HepG2 (cell line): ENCODE measurements around the gene RGS11.

Experiments used
- POLR2AphosphoS5 ChIP-seq: IDR thresholded peaks from 2 replicates; pipeline ENCODE4 v1.6.1; 2012; ENCODE audit warnings: low read depth, low read length
- REPIN1 ChIP-seq: sonication (generic); formaldehyde crosslinking; IDR thresholded peaks from 2 replicates; pipeline ENCODE4 v1.8.0; 2022; ENCODE audit warnings: missing genetic modification reagents, low read depth, mild to moderate bottlenecking, borderline replicate concordance
- TF ChIP-seq, protein P1 (sequence below): sonication (generic); formaldehyde crosslinking; IDR thresholded peaks from 2 replicates; pipeline ENCODE4 v1.5.0; 2020; ENCODE audit warnings: mild to moderate bottlenecking, missing genetic modification reagents, moderate library complexity

DNA sequence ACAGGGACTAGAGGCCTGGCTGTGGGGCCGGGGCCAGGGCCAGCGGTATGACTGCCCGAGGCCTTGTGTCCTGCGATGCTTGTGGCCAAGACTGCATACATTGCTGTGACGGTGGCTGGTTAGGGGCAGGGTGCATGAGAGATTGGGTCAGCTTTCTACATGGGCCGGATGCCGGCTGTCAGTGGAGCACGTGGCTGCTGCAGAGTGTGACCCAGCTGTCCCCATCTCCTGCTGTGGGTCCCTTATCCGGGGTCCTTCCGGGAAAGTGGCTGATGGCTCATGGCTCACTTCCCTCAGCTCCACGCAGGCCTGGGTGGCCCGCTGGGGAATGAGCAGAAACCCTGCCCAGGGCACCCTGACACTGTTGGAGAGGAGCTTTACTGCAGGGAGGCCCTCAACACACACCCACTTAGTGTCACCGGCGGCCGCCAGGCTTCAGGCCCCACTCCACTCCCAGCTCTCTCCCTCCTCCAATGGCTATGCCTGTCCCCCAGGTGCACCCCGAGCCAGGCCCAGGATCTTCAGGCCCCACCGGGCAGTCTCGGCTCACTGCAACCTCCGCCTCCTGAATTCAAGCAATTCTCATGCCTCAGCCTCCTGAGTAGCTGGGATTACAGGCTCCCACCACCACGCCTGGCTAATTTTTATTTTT is 808 bp upstream of the RGS11 start:
- no peak for TF ChIP-seq POLR2AphosphoS5
- TF ChIP-seq, protein P1, sequence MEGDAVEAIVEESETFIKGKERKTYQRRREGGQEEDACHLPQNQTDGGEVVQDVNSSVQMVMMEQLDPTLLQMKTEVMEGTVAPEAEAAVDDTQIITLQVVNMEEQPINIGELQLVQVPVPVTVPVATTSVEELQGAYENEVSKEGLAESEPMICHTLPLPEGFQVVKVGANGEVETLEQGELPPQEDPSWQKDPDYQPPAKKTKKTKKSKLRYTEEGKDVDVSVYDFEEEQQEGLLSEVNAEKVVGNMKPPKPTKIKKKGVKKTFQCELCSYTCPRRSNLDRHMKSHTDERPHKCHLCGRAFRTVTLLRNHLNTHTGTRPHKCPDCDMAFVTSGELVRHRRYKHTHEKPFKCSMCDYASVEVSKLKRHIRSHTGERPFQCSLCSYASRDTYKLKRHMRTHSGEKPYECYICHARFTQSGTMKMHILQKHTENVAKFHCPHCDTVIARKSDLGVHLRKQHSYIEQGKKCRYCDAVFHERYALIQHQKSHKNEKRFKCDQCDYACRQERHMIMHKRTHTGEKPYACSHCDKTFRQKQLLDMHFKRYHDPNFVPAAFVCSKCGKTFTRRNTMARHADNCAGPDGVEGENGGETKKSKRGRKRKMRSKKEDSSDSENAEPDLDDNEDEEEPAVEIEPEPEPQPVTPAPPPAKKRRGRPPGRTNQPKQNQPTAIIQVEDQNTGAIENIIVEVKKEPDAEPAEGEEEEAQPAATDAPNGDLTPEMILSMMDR (CRISPR knock-in tag) = no peak
- TF ChIP-seq REPIN1 (CRISPR knock-in tag) = no peak
